Keratinocyte (primary cell): ENCODE results near the gene BICDL2. TPM values are rescaled to one million over a fixed set of nuclear protein-coding genes. Genes with fewer than 3 reads are reported as not detected.

ENCODE experiments used
- DNase-seq: peaks from one replicate; pipeline ENCODE4 v3.0.0-alpha.2; 2011; ENCODE audit warnings: low read depth, missing footprints, low spot score
- FAIRE-seq: peaks from 2 replicates; lab custom pipeline; 2011; peaks lifted over from hg19 to GRCh38; lab: Jason Lieb, UNC
- H2AFZ ChIP-seq: 2 replicates; pipeline ENCODE4 v1.6.0; 2012; ENCODE audit warnings: low read length, control low read depth, inconsistent platforms; ENCODE audit not compliant: control insufficient read depth
- H3K27ac ChIP-seq: 2 replicates; pipeline ENCODE4 v1.5.1; 2011; ENCODE audit warnings: low read length; ENCODE audit not compliant: control insufficient read depth, insufficient read depth
- H3K27me3 ChIP-seq: 3 replicates; pipeline ENCODE4 v1.6.0; 2011; ENCODE audit warnings: low read length; ENCODE audit not compliant: control insufficient read depth, insufficient read depth; ENCODE audit errors: extremely low read depth
- H3K36me3 ChIP-seq, 2 experiments: 2 replicates in 1 of 2; 3 replicates in 1 of 2; pipeline ENCODE4 v1.5.1; 2011; ENCODE audit warnings: low read length in 2 of 2, mild to moderate bottlenecking in 1 of 2; ENCODE audit not compliant: control insufficient read depth in 2 of 2, insufficient read depth in 2 of 2; ENCODE audit errors: extremely low read depth in 1 of 2
- H3K4me1 ChIP-seq: 3 replicates; pipeline ENCODE4 v1.5.1; 2011; ENCODE audit warnings: low read length; ENCODE audit not compliant: control insufficient read depth, insufficient read depth; ENCODE audit errors: extremely low read depth
- H3K4me2 ChIP-seq: 3 replicates; pipeline ENCODE4 v1.6.0; 2011; ENCODE audit warnings: low read depth, low read length; ENCODE audit not compliant: control insufficient read depth, insufficient read depth; ENCODE audit errors: extremely low read depth
- H3K4me3 ChIP-seq, 3 experiments: fragments of 200-600 bp in 1 of 3; sonication (generic) in 1 of 3; 2 replicates in 2 of 3; 3 replicates in 1 of 3; pipeline ENCODE4 v1.5.1; 2011 to 2016; ENCODE audit warnings: low read length in 3 of 3, mild to moderate bottlenecking in 3 of 3, control low read depth in 2 of 3, inconsistent platforms in 1 of 3, low read depth in 1 of 3, mixed read lengths in 1 of 3, mixed run types in 1 of 3, moderate library complexity in 1 of 3; ENCODE audit not compliant: control insufficient read depth in 2 of 3, insufficient read depth in 2 of 3; ENCODE audit errors: extremely low read depth in 1 of 3
- H3K79me2 ChIP-seq: 2 replicates; pipeline ENCODE4 v1.6.0; 2012; ENCODE audit warnings: low read length; ENCODE audit not compliant: control insufficient read depth, insufficient read depth
- H3K9ac ChIP-seq: 3 replicates; pipeline ENCODE4 v1.6.0; 2011; ENCODE audit warnings: low read length; ENCODE audit not compliant: control insufficient read depth, insufficient read depth; ENCODE audit errors: extremely low read depth
- H3K9me1 ChIP-seq: 3 replicates; pipeline ENCODE4 v1.6.0; 2011; ENCODE audit warnings: low read length; ENCODE audit not compliant: control insufficient read depth, insufficient read depth; ENCODE audit errors: extremely low read depth
- H3K9me3 ChIP-seq: 2 replicates; pipeline ENCODE4 v1.5.1; 2012; ENCODE audit warnings: low read depth, low read length; ENCODE audit not compliant: control insufficient read depth
- H4K20me1 ChIP-seq: 3 replicates; pipeline ENCODE4 v1.6.0; 2011; ENCODE audit warnings: low read length; ENCODE audit not compliant: control insufficient read depth, insufficient read depth; ENCODE audit errors: extremely low read depth
- CTCF ChIP-seq, 3 experiments: IDR thresholded peaks in 1 of 3; conservative IDR thresholded peaks in 1 of 3; optimal IDR thresholded peaks in 1 of 3; 2 replicates in 2 of 3; 3 replicates in 1 of 3; pipeline versions ENCODE3 to v1.5.1; 2011; ENCODE audit warnings: low read length in 3 of 3, mild to moderate bottlenecking in 3 of 3, moderate library complexity in 2 of 3, control low read depth in 1 of 3, inconsistent platforms in 1 of 3; ENCODE audit not compliant: insufficient read depth in 2 of 3; ENCODE audit errors: extremely low read depth in 1 of 3
- EZH2 ChIP-seq: IDR thresholded peaks from one replicate; pipeline ENCODE4 v1.6.1; 2012; ENCODE audit warnings: inconsistent platforms, mild to moderate bottlenecking, low read length, moderate library complexity
- dilution Hi-C: fragments of 300-500 bp; cut with MboI; formaldehyde crosslinking; loops from one replicate; pipeline ENCODE4 v1.7.0; 2020; ENCODE audit warnings: low sequenced_read_pairs; ENCODE audit not compliant: extremely low pct_ligation_motif_present
- polyA plus RNA-seq, 5 experiments: library from polyadenylated mRNA; depleted of rRNA in 3 of 5; stranded (reverse) in 3 of 5; stranded (forward) in 1 of 5; unstranded in 1 of 5; fragments of >200 nt; gene quantifications; 1 replicate in 1 of 5; 2 replicates in 3 of 5; 3 replicates in 1 of 5; pipeline versions ENCODE4 v1.2.1 to v1.2.3, GENCODE V29; 2011 to 2012; ENCODE audit warnings: missing spikeins in 2 of 5, low read depth in 1 of 5, low replicate concordance in 1 of 5

The BICDL2 gene
- polyA plus RNA-seq, 1 donor (not counting 4 experiments of a cell fraction or from before 2014, with no cell fraction given), result 1.3 TPM

GRCh38 chr16:2996298-2996697, 40.4 kb downstream of the BICDL2 start:
- Histone ChIP-seq H3K36me3 (no peaks in the 10 kb centered on the region), H3K9me1 (no peaks in the 10 kb centered on the region), H3K27ac (no peak overlapping the region), H3K9ac (no peak overlapping the region), H3K4me2 (no peak overlapping the region), H3K79me2 (no peaks in the 10 kb centered on the region), H2AFZ (no peak overlapping the region), H3K4me1 (peaks cover 36% of the 10 kb centered on the region), H3K4me3 (no peak overlapping the region), H4K20me1 (no peaks in the 10 kb centered on the region), H3K9me3 (no peaks in the 10 kb centered on the region), H3K27me3 (no peaks in the 10 kb centered on the region)
- DNase-seq (no peak), FAIRE-seq (no peak)
- TF ChIP-seq CTCF (optimal IDR thresholded peaks at IDR 0.05 in 1 of 3, IDR thresholded peaks at IDR 0.05 in 1 of 3, conservative IDR thresholded peaks at IDR 0.05 in 1 of 3; ENCODE audit: extremely low read depth in 1 of 3, insufficient read depth in 2 of 3, low read length in 3 of 3) (no peak), EZH2 (no peak)
- dilution Hi-C loops, result no loop called here

DNA sequence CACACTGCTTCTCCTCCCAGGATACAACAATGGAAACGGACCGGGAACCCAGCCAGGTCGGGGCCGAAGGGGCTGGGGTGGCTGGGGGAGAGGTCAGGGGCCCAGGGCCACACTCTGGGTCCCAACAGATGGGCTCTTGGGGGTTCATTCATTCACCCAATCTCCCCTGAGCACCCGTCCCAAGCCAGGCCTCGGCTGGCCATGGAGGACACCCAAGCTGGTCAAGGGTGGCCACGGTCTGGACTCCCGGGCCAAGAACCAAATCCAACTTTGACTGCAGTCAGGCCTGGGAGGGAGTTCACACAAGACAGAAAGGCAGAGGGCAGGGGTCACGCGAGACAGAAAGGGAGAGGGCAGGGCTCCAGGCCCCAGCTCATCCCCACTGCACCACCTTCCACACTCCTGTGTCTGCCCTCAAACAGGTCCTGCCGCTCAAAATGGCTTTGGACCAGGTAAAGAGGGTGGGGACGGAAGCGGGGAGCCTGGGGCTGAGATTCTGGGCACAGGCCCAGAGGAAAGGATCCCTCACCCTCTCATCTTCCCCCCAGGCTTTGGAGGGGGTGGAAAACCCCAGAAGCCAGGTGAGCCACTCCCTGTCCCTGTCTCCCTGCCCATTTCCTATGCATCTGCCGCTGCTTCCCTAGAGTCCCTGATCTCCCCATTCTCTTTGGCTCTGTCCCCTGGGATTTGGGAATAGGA, 44.2 kb downstream of the BICDL2 start:
- H3K79me2 ChIP-seq, result no peaks in the 10 kb centered on the region
- peak overlapping the region in 1 of 3 experiments; percentile 38 for H3K4me3 ChIP-seq
- no peak for DNase-seq
- H3K9me1 ChIP-seq, result no peaks in the 10 kb centered on the region
- peak overlapping the region; percentile 22 for H3K9ac ChIP-seq
- TF ChIP-seq EZH2, result no peak
- TF ChIP-seq CTCF (optimal IDR thresholded peaks at IDR 0.05 in 1 of 3, IDR thresholded peaks at IDR 0.05 in 1 of 3, conservative IDR thresholded peaks at IDR 0.05 in 1 of 3; ENCODE audit: extremely low read depth in 1 of 3, insufficient read depth in 2 of 3, low read length in 3 of 3), result no peak
- peak overlapping the region; percentile 73 for H3K27ac ChIP-seq
- peak; percentile 89 for FAIRE-seq
- H2AFZ ChIP-seq, result peak overlapping the region; percentile 30
- dilution Hi-C loops, result no loop called here
- H3K9me3 ChIP-seq, result no peaks in the 10 kb centered on the region
- peaks cover 49% of the 10 kb centered on the region for H3K4me1 ChIP-seq
- peak overlapping the region; percentile 73 for H3K4me2 ChIP-seq
- no peaks in the 10 kb centered on the region for H3K36me3 ChIP-seq
- no peaks in the 10 kb centered on the region for H4K20me1 ChIP-seq
- H3K27me3 ChIP-seq, result no peaks in the 10 kb centered on the region
